IPS-18a (cell line): ENCODE results near the gene CMAS.
"Not testable (repeated sequence)": the region's sequence is repeated elsewhere in the genome, so short reads cannot be mapped to it uniquely, and the experiment has no call there.

Source experiments
- H3K27ac ChIP-seq: one replicate; pipeline ENCODE4 v1.5.1; 2013; ENCODE audit warnings: low read length
- H3K27me3 ChIP-seq: one replicate; pipeline ENCODE4 v1.6.1; 2013; ENCODE audit warnings: mild to moderate bottlenecking, low read length; ENCODE audit not compliant: control insufficient read depth, insufficient read depth
- H3K36me3 ChIP-seq: one replicate; pipeline ENCODE4 v1.6.1; 2013; ENCODE audit warnings: low read depth, low read length; ENCODE audit not compliant: control insufficient read depth
- H3K4me1 ChIP-seq: one replicate; pipeline ENCODE4 v1.6.1; 2013; ENCODE audit warnings: low read depth, low read length; ENCODE audit not compliant: control insufficient read depth
- H3K4me3 ChIP-seq: one replicate; pipeline ENCODE4 v1.5.1; 2013; ENCODE audit warnings: low read length
- H3K9ac ChIP-seq: one replicate; pipeline ENCODE4 v1.6.1; 2013; ENCODE audit warnings: mild to moderate bottlenecking, low read length, moderate library complexity
- H3K9me3 ChIP-seq: one replicate; pipeline ENCODE4 v1.6.1; 2013; ENCODE audit warnings: low read depth, low read length; ENCODE audit not compliant: control insufficient read depth

Gene CMAS

DNA sequence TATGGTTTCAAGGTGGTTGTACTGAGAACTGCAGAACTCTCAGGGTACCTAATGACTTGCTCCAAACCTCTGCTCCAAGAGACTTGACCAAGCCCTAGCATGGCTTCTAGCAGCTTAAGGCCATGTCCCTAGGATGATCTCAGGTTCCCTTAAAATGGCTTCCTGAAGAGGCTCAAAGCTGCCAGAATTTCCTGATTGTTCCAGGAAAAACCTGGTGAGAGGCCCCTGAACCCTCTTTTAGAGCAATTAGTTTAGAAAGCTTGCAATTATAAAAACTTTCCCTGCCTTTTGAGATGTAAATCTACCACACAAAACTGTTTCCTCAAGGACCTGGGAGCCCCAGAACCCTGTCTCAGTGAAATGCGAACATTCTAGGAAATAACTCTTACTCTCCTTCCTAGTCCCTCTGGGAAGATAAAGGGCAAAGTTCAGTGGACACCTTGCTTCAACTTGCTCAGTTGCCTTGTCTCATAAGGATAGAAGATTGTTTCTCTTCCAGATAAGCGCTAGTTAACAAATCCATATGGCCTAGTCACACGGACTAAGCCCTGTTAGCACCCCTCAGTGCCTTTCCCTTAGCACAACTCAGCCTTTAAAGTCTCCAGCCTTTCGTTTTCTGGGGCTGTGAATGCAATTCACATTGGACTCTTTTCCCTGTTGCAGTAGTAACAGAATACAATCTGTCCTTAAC lies 2.5 kb downstream of the CMAS start:
- Histone ChIP-seq H3K9ac (peak overlapping the region; percentile 29), H3K4me1 (peaks cover 31% of the 10 kb centered on the region), H3K27me3 (no peaks in the 10 kb centered on the region), H3K4me3 (peak overlapping the region; percentile 97), H3K27ac (peak overlapping the region; percentile 60), H3K36me3 (peaks cover 12% of the 10 kb centered on the region), H3K9me3 (no peaks in the 10 kb centered on the region)

GRCh38 chr12:22050078-22050477 lies 4.1 kb downstream of the CMAS start:
- no peaks in the 10 kb centered on the region for H3K27me3 ChIP-seq
- peaks cover 31% of the 10 kb centered on the region for H3K4me1 ChIP-seq
- no peaks in the 10 kb centered on the region for H3K9me3 ChIP-seq
- no peak overlapping the region for H3K9ac ChIP-seq
- H3K36me3 ChIP-seq = peaks cover 12% of the 10 kb centered on the region
- H3K4me3 ChIP-seq = no peak overlapping the region
- no peak overlapping the region for H3K27ac ChIP-seq

DNA sequence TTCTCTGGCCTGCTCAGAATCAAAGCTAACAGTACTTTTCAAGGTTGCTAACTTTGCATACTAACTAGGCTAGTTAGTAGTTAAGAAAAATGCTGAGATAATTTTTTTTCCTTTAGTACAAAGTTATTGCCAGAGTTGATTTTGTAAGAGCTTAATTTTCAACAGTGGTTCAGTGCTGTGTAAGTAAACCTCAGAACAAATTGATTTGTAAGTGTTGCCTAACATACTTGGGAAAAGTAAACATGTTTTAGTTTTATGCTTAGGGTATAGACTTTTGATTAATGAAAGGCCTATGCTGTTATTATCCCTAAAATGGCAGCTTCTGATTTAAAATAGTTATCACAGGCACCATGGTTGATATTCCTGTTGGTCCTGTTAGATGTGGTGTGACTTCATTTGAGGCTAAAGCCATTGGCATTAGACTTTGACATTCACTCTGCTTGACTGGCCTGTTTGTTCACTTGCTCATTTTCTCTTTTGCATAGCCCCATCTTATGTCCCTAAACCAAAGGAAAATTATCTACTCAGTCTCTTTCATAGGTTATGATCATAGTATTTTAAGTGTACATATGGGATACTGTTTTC lies 5.2 kb downstream of the CMAS start:
- peaks cover 22% of the 10 kb centered on the region for H3K36me3 ChIP-seq

GRCh38 chr12:22052994-22053393 lies 7.0 kb downstream of the CMAS start:
- H3K27ac ChIP-seq, H3K4me3 ChIP-seq, H3K9ac ChIP-seq: not testable (repeated sequence)

More for the DNA sequence above, 5.2 kb downstream of the CMAS start:
- Histone ChIP-seq H3K4me3 (no peak overlapping the region), H3K27ac (no peak overlapping the region), H3K27me3 (no peaks in the 10 kb centered on the region), H3K9me3 (no peaks in the 10 kb centered on the region), H3K9ac (no peak overlapping the region), H3K4me1 (peaks cover 31% of the 10 kb centered on the region)

GRCh38 chr12:22054155-22054554 lies 8.1 kb downstream of the CMAS start:
- peaks cover 34% of the 10 kb centered on the region for H3K36me3 ChIP-seq
- H3K9me3 ChIP-seq = no peaks in the 10 kb centered on the region
- peaks cover 9% of the 10 kb centered on the region for H3K4me1 ChIP-seq
- H3K4me3 ChIP-seq = no peak overlapping the region
- H3K27me3 ChIP-seq = no peaks in the 10 kb centered on the region
- H3K27ac ChIP-seq = no peak overlapping the region
- no peak overlapping the region for H3K9ac ChIP-seq

More at GRCh38 chr12:22052994-22053393, 7.0 kb downstream of the CMAS start:
- Histone ChIP-seq H3K36me3 (peaks cover 32% of the 10 kb centered on the region), H3K4me1 (peaks cover 21% of the 10 kb centered on the region)
- H3K27me3 ChIP-seq, H3K9me3 ChIP-seq: not testable (repeated sequence)

DNA sequence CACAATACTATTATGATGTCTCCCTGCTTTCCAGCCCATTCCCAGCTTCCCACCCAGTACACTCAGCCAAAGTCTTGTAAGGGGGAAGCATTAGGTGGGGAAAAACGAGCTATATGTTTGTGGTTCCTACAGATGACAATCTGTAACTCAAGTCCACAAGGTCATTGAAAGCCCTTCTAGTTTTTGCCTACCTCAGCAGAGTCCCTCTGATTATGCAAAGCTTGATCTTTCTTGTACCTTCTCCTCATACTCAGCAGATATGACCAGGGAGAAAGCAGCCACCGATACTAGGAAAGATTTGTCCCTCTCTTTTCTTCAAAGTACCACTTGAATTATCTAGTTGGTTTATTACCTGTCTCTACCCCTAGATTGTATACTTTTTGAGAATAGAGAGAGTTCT lies 10.6 kb downstream of the CMAS start:
- Histone ChIP-seq H3K27me3 (no peaks in the 10 kb centered on the region), H3K36me3 (peaks cover 45% of the 10 kb centered on the region), H3K9me3 (no peaks in the 10 kb centered on the region), H3K9ac (no peak overlapping the region), H3K4me1 (no peaks in the 10 kb centered on the region), H3K4me3 (no peak overlapping the region), H3K27ac (no peak overlapping the region)

GRCh38 chr12:22059976-22060647 lies 14.1 kb downstream of the CMAS start:
- Histone ChIP-seq H3K27me3 (no peaks in the 10 kb centered on the region), H3K36me3 (peaks cover 65% of the 10 kb centered on the region), H3K9ac (no peak overlapping the region), H3K9me3 (no peaks in the 10 kb centered on the region), H3K4me1 (no peaks in the 10 kb centered on the region), H3K27ac (no peak overlapping the region), H3K4me3 (no peak overlapping the region)

- Histone ChIP-seq H3K36me3 (peaks cover 42% of the 10 kb centered on the region), H3K9ac (no peak overlapping the region), H3K9me3 (no peaks in the 10 kb centered on the region), H3K27ac (no peak overlapping the region), H3K27me3 (no peaks in the 10 kb centered on the region), H3K4me3 (no peak overlapping the region), H3K4me1 (no peaks in the 10 kb centered on the region)
Observed at GRCh38 chr12:22064968-22065367, 18.9 kb downstream of the CMAS start.

GRCh38 chr12:22066310-22066709 lies 20.3 kb downstream of the CMAS start:
- no peak overlapping the region for H3K27ac ChIP-seq
- no peak overlapping the region for H3K4me3 ChIP-seq
- H3K9ac ChIP-seq = no peak overlapping the region
- no peaks in the 10 kb centered on the region for H3K9me3 ChIP-seq
- H3K36me3 ChIP-seq = peaks cover 35% of the 10 kb centered on the region
- no peaks in the 10 kb centered on the region for H3K4me1 ChIP-seq
- no peaks in the 10 kb centered on the region for H3K27me3 ChIP-seq

DNA sequence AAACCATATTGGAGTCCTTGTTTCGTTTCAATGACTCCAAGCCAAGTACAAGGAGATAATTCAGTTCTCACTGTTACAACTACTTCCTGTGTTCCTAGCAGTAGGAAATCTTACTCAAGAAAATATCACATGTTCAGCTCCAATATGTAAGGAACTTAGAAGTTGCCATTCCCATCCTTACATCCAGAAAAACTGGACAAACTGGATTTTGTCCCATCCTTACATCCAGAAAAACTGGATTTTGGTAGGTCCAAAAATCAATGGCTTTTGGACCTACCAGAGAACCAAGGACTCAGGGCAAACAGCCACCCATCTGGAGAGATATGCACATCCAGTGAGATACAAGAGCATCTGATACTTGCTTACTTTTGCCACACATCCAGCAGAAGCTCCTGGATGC lies 23.8 kb downstream of the CMAS start:
- Histone ChIP-seq H3K27ac (no peak overlapping the region), H3K4me1 (no peaks in the 10 kb centered on the region)

GRCh38 chr12:22082190-22082701 lies 36.2 kb downstream of the CMAS start:
- H3K9ac ChIP-seq = no peak overlapping the region
- no peak overlapping the region for H3K27ac ChIP-seq
- no peaks in the 10 kb centered on the region for H3K9me3 ChIP-seq
- H3K4me3 ChIP-seq = no peak overlapping the region
- H3K4me1 ChIP-seq = no peaks in the 10 kb centered on the region
- no peaks in the 10 kb centered on the region for H3K36me3 ChIP-seq
- H3K27me3 ChIP-seq = no peaks in the 10 kb centered on the region

More for the DNA sequence above, 23.8 kb downstream of the CMAS start:
- Histone ChIP-seq H3K27me3 (no peaks in the 10 kb centered on the region), H3K36me3 (peaks cover 14% of the 10 kb centered on the region), H3K4me3 (no peak overlapping the region), H3K9ac (no peak overlapping the region), H3K9me3 (peaks cover 4% of the 10 kb centered on the region)
